Osteoblast (primary cell): Measurements from ENCODE around the gene FOXJ1. TPM values are rescaled to one million over a fixed set of nuclear protein-coding genes. Genes with fewer than 3 reads are reported as not detected.

Source experiments
- DNase-seq: peaks from one replicate; pipeline ENCODE4 v3.0.0; 2011; ENCODE audit warnings: low spot score, mixed read lengths; ENCODE audit not compliant: insufficient read length; ENCODE audit errors: missing footprints
- H2AFZ ChIP-seq: 2 replicates; pipeline ENCODE4 v1.6.0; 2011; ENCODE audit warnings: mild to moderate bottlenecking, low read length
- H3K27ac ChIP-seq: 2 replicates; pipeline ENCODE4 v1.5.1; 2011; ENCODE audit warnings: mild to moderate bottlenecking, low read depth, low read length, moderate library complexity
- H3K27me3 ChIP-seq: 2 replicates; pipeline ENCODE4 v1.6.0; 2012; ENCODE audit warnings: mild to moderate bottlenecking, control low read depth, inconsistent platforms, low read length, moderate library complexity; ENCODE audit not compliant: insufficient read depth
- H3K36me3 ChIP-seq: 2 replicates; pipeline ENCODE4 v1.5.1; 2011; ENCODE audit warnings: mild to moderate bottlenecking, low read length, control low read depth, moderate library complexity; ENCODE audit not compliant: insufficient read depth
- H3K4me1 ChIP-seq: 2 replicates; pipeline ENCODE4 v1.5.1; 2011; ENCODE audit warnings: mild to moderate bottlenecking, low read length, control low read depth, moderate library complexity; ENCODE audit not compliant: insufficient read depth
- H3K4me2 ChIP-seq: 2 replicates; pipeline ENCODE4 v1.6.0; 2011; ENCODE audit warnings: mild to moderate bottlenecking, low read length; ENCODE audit not compliant: insufficient read depth
- H3K4me3 ChIP-seq: fragments of 200-600 bp; sonication (generic); 3 replicates; pipeline ENCODE4 v1.5.1; 2012; ENCODE audit warnings: mild to moderate bottlenecking, low read length, inconsistent platforms; ENCODE audit not compliant: insufficient read depth
- H3K79me2 ChIP-seq: 2 replicates; pipeline ENCODE4 v1.6.0; 2012; ENCODE audit warnings: mild to moderate bottlenecking, low read length, control low read depth, inconsistent platforms; ENCODE audit not compliant: insufficient read depth
- H3K9me3 ChIP-seq: 2 replicates; pipeline ENCODE4 v1.5.1; 2011; ENCODE audit warnings: low read depth, low read length, control low read depth
- H4K20me1 ChIP-seq: 2 replicates; pipeline ENCODE4 v1.6.0; 2012; ENCODE audit warnings: mild to moderate bottlenecking, low read length, control low read depth; ENCODE audit not compliant: insufficient read depth
- small RNA-seq: library from RNA; depleted of rRNA; stranded (forward); fragments of <200 nt; gene quantifications from one replicate; pipeline ENCODE3, GENCODE V24; 2012
- total RNA-seq: library from RNA; depleted of rRNA; stranded (reverse); fragments of >200 nt; gene quantifications from 2 replicates; pipeline ENCODE4 v1.2.3, GENCODE V29; 2012
- TF ChIP-seq, protein P1 (sequence below): IDR thresholded peaks from 2 replicates; pipeline ENCODE4 v1.5.1; 2011; ENCODE audit warnings: mild to moderate bottlenecking, low read depth, low read length, moderate library complexity; ENCODE audit errors: extremely low read depth

FOXJ1 gene
- total RNA-seq, 1 donor = not detected

GRCh38 chr17:76087531-76087930 lies 53.5 kb downstream of the FOXJ1 start:
- no peak overlapping the region for H3K27ac ChIP-seq
- H3K4me2 ChIP-seq = no peak overlapping the region
- no peaks in the 10 kb centered on the region for H3K27me3 ChIP-seq
- H3K79me2 ChIP-seq = peaks cover 8% of the 10 kb centered on the region
- TF ChIP-seq, protein P1, sequence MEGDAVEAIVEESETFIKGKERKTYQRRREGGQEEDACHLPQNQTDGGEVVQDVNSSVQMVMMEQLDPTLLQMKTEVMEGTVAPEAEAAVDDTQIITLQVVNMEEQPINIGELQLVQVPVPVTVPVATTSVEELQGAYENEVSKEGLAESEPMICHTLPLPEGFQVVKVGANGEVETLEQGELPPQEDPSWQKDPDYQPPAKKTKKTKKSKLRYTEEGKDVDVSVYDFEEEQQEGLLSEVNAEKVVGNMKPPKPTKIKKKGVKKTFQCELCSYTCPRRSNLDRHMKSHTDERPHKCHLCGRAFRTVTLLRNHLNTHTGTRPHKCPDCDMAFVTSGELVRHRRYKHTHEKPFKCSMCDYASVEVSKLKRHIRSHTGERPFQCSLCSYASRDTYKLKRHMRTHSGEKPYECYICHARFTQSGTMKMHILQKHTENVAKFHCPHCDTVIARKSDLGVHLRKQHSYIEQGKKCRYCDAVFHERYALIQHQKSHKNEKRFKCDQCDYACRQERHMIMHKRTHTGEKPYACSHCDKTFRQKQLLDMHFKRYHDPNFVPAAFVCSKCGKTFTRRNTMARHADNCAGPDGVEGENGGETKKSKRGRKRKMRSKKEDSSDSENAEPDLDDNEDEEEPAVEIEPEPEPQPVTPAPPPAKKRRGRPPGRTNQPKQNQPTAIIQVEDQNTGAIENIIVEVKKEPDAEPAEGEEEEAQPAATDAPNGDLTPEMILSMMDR = no peak
- no peak overlapping the region for H3K4me3 ChIP-seq
- DNase-seq = peak; percentile 35
- peaks cover 10% of the 10 kb centered on the region for H4K20me1 ChIP-seq
- H3K36me3 ChIP-seq = peaks cover 61% of the 10 kb centered on the region
- H2AFZ ChIP-seq = no peak overlapping the region
- H3K9me3 ChIP-seq = no peaks in the 10 kb centered on the region
- no peaks in the 10 kb centered on the region for H3K4me1 ChIP-seq

GRCh38 chr17:76086384-76086783 lies 54.7 kb downstream of the FOXJ1 start:
- no peaks in the 10 kb centered on the region for H3K9me3 ChIP-seq
- no peaks in the 10 kb centered on the region for H3K4me1 ChIP-seq
- H3K4me3 ChIP-seq = no peak overlapping the region
- peak; percentile 15 for DNase-seq
- no peak overlapping the region for H3K4me2 ChIP-seq
- TF ChIP-seq, protein P1 = no peak
- H3K79me2 ChIP-seq = peaks cover 4% of the 10 kb centered on the region
- H3K27ac ChIP-seq = no peak overlapping the region
- peaks cover 7% of the 10 kb centered on the region for H4K20me1 ChIP-seq
- no peaks in the 10 kb centered on the region for H3K27me3 ChIP-seq
- no peak overlapping the region for H2AFZ ChIP-seq
- H3K36me3 ChIP-seq = peaks cover 54% of the 10 kb centered on the region

Small RNA genes within 50 kb of the gene (small RNA-seq; reads per million reads assigned to genes)
- not detected for gene MIR6868

Other genes with a start within 250 kb of the FOXJ1 start
- gene TRIM65, start 244.3 kb downstream of the FOXJ1 start, total RNA-seq = 22.8 and 23.3 TPM in 2 replicates
- 36.6 and 37.1 TPM in 2 replicates for gene MRPL38, start 236.4 kb downstream of the FOXJ1 start, total RNA-seq
- gene FBF1, start 200.2 kb downstream of the FOXJ1 start, total RNA-seq = 14.1 and 17.1 TPM in 2 replicates
- 59.2 and 59.4 TPM in 2 replicates for gene ACOX1, start 162.1 kb downstream of the FOXJ1 start, total RNA-seq
- gene TEN1, start 162.0 kb downstream of the FOXJ1 start, total RNA-seq = 23.2 and 23.6 TPM in 2 replicates
- gene CDK3, start 140.4 kb downstream of the FOXJ1 start, total RNA-seq = 0.72 and 0.88 TPM in 2 replicates
- gene EVPL, start 113.9 kb downstream of the FOXJ1 start, total RNA-seq = not detected in 2 replicates
- gene SRP68, start 68.7 kb downstream of the FOXJ1 start, total RNA-seq = 22.7 and 25.3 TPM in 2 replicates
- gene GALR2, start 66.5 kb downstream of the FOXJ1 start, total RNA-seq = 0.29 TPM in 1 of 2 replicates, not detected in the other
- not detected in 2 replicates for gene ZACN, start 62.1 kb downstream of the FOXJ1 start, total RNA-seq
- 102 TPM in 2 replicates for gene EXOC7, start 37.5 kb downstream of the FOXJ1 start, total RNA-seq
- gene RNF157, start 99.2 kb upstream of the FOXJ1 start, total RNA-seq = 0.29 and 0.36 TPM in 2 replicates
- gene UBALD2, start 124.1 kb upstream of the FOXJ1 start, total RNA-seq = 3.8 and 5.1 TPM in 2 replicates
- gene QRICH2, start 167.0 kb upstream of the FOXJ1 start, total RNA-seq = 2.9 and 3.6 TPM in 2 replicates
- 79.6 and 82.2 TPM in 2 replicates for gene PRPSAP1, start 212.7 kb upstream of the FOXJ1 start, total RNA-seq
- 112 and 142 TPM in 2 replicates for gene SPHK1, start 243.4 kb upstream of the FOXJ1 start, total RNA-seq